ENCODE measurements around the gene TBX15.

DNA sequence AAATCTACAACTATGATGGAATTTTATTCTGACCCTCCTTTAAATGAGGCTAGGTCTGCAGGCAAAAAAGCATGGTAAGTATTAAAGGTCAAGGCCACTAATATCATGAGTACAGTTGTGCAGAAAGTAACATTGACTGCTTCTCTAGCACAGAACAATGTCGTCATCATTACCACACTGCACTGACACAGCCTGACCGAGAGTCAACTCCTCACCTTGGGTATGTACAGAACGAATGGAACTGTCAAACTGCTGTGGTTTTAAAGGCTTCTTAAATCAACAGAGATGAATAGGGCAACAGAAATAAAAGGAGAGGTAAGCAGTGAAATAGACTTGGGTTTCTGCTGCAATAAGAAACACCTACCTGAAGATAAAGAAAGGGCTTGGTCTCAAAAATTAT, 88.8 kb downstream of the TBX15 start:
- TF ChIP-seq, protein P1, sequence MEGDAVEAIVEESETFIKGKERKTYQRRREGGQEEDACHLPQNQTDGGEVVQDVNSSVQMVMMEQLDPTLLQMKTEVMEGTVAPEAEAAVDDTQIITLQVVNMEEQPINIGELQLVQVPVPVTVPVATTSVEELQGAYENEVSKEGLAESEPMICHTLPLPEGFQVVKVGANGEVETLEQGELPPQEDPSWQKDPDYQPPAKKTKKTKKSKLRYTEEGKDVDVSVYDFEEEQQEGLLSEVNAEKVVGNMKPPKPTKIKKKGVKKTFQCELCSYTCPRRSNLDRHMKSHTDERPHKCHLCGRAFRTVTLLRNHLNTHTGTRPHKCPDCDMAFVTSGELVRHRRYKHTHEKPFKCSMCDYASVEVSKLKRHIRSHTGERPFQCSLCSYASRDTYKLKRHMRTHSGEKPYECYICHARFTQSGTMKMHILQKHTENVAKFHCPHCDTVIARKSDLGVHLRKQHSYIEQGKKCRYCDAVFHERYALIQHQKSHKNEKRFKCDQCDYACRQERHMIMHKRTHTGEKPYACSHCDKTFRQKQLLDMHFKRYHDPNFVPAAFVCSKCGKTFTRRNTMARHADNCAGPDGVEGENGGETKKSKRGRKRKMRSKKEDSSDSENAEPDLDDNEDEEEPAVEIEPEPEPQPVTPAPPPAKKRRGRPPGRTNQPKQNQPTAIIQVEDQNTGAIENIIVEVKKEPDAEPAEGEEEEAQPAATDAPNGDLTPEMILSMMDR (IDR thresholded peaks at IDR 0.05 in 2 of 3, conservative IDR thresholded peaks at IDR 0.05 in 1 of 3; ENCODE audit: insufficient read depth in 2 of 3, low read depth in 1 of 3, low read length in 3 of 3): no peak
- TF ChIP-seq ZZZ3 (IDR thresholded peaks at IDR 0.05) (no peak), SIN3A (IDR thresholded peaks at IDR 0.05; ENCODE audit: borderline replicate concordance in 2 of 2, control insufficient read depth in 1 of 2, low read depth in 2 of 2, low read length in 2 of 2) (no peak), MYBL2 (IDR thresholded peaks at IDR 0.05; ENCODE audit: low read depth) (no peak), MYBL2 (CRISPR knock-in tag; IDR thresholded peaks at IDR 0.05; ENCODE audit: borderline replicate concordance) (no peak), POLR2AphosphoS5 (IDR thresholded peaks at IDR 0.05; ENCODE audit: control insufficient read depth, insufficient read depth, low read depth, low read length) (no peak)
